Measurements from ENCODE around the gene RET.

DNA sequence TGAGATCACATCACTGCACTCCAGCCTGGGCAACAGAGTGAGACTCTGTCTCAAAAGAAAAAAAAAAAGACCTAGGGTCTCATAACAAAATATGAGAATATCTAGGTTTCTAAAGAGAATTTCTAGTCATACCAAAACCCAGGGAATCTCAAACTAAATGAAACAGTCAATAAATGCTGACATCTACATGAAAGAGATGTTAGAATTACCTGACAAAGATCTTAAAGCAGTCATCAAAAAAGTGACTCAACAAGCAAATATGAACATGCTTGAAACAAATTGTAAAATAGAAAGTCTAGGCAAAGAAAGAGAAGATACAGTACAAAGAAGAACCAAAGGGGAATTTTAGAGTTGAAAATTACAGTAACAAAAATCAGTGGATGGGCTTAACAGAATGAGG lies 26.9 kb upstream of the RET start:
- TF ChIP-seq CTCF (IDR thresholded peaks at IDR 0.05; ENCODE audit: insufficient read depth, low read depth, low read length) = no peak
- no peak for TF ChIP-seq EZH2 (IDR thresholded peaks at IDR 0.05; ENCODE audit: insufficient read depth, low read length)
